Smooth muscle cell (in vitro differentiated cells): ENCODE data around the gene METTL13. TPM values are rescaled to one million over a fixed set of nuclear protein-coding genes. Genes with fewer than 3 reads are reported as not detected.

Experiments used
- DNase-seq: peaks from one replicate; lab custom pipeline; 2025; ENCODE audit not compliant: unreplicated experiment; lab: John Stamatoyannopoulos, UW
- H2AFZ ChIP-seq: fragments of 200-600 bp; sonication (generic); 2 replicates; pipeline ENCODE4 v1.6.0; 2016; ENCODE audit warnings: antibody characterized with exemption, low read depth, mild to moderate bottlenecking
- H3F3A ChIP-seq: fragments of 200-600 bp; sonication (generic); 2 replicates; pipeline ENCODE4 v1.6.0; 2017; ENCODE audit warnings: antibody characterized with exemption, low read depth
- H3K27ac ChIP-seq: fragments of 200-600 bp; sonication (generic); 2 replicates; pipeline ENCODE4 v1.5.1; 2016; ENCODE audit warnings: low read depth, mild to moderate bottlenecking
- H3K27me3 ChIP-seq: fragments of 200-600 bp; sonication (generic); 2 replicates; pipeline ENCODE4 v1.6.1; 2016; ENCODE audit warnings: low read depth, mild to moderate bottlenecking
- H3K36me3 ChIP-seq: fragments of 200-600 bp; sonication (generic); 2 replicates; pipeline ENCODE4 v1.5.1; 2016; ENCODE audit warnings: low read depth
- H3K4me1 ChIP-seq: fragments of 200-600 bp; sonication (generic); 2 replicates; pipeline ENCODE4 v1.5.1; 2016; ENCODE audit warnings: low read depth
- H3K4me2 ChIP-seq: fragments of 200-600 bp; sonication (generic); 2 replicates; pipeline ENCODE4 v1.6.0; 2016; ENCODE audit warnings: mild to moderate bottlenecking
- H3K4me3 ChIP-seq: fragments of 200-600 bp; sonication (generic); 2 replicates; pipeline ENCODE4 v1.5.1; 2016; ENCODE audit warnings: mild to moderate bottlenecking
- H3K79me2 ChIP-seq: fragments of 200-600 bp; sonication (generic); 2 replicates; pipeline ENCODE4 v1.6.0; 2016; ENCODE audit warnings: low read depth, mild to moderate bottlenecking
- H3K9ac ChIP-seq: fragments of 200-600 bp; sonication (generic); 2 replicates; pipeline ENCODE4 v1.6.0; 2016; ENCODE audit warnings: low read depth
- H3K9me3 ChIP-seq: fragments of 200-600 bp; sonication (generic); replicated peaks from 2 replicates; pipeline ENCODE4 v1.5.1; 2016; ENCODE audit warnings: low read depth
- H4K20me1 ChIP-seq: fragments of 200-600 bp; sonication (generic); 2 replicates; pipeline ENCODE4 v1.6.0; 2016; ENCODE audit warnings: low read depth
- CTCF ChIP-seq: fragments of 200-600 bp; sonication (generic); IDR thresholded peaks from 2 replicates; pipeline ENCODE4 v1.5.1; 2017; ENCODE audit warnings: borderline replicate concordance, mild to moderate bottlenecking, antibody characterized with exemption; ENCODE audit not compliant: insufficient read depth, poor library complexity, severe bottlenecking
- WGBS: methylation state at CpG from one replicate; pipeline ENCODE4 v1.1.7; 2016; ENCODE audit warnings: low lambda C conversion rate; 5-methylcytosine and 5-hydroxymethylcytosine counted together
- polyA plus RNA-seq: library from polyadenylated mRNA; unstranded; fragments of >200 nt; fragmentation: Nextera tagmentation; extraction: Ambion mirVana; gene quantifications from 2 replicates; pipeline ENCODE4 v1.2.1, GENCODE V29; 2016
- total RNA-seq: library from RNA; depleted of rRNA; stranded (reverse); fragments of >200 nt; gene quantifications from 2 replicates; pipeline ENCODE4 v1.2.3, GENCODE V29; 2014

Gene METTL13
- total and polyA plus RNA-seq, 2 experiments from 2014 or later, result 17.5 to 19.2 TPM

- no peak for TF ChIP-seq CTCF
Observed at GRCh38 chr1:171742577-171742922, 38.9 kb upstream of the METTL13 start.

GRCh38 chr1:171743081-171743870 lies 38.2 kb upstream of the METTL13 start:
- H4K20me1 ChIP-seq, result no peaks in the 10 kb centered on the region
- peak overlapping the region; percentile 95 for H3K9ac ChIP-seq
- H3K79me2 ChIP-seq, result peaks cover 20% of the 10 kb centered on the region
- H3K36me3 ChIP-seq, result no peaks in the 10 kb centered on the region
- peak overlapping the region; percentile 95 for H3K4me2 ChIP-seq
- peak overlapping the region; percentile 90 for H3K4me3 ChIP-seq
- H3K27ac ChIP-seq, result peak overlapping the region; percentile 97
- no peak for DNase-seq
- WGBS, result 20% methylated on average over 8 of the region's 8 CpGs
- no peak for TF ChIP-seq CTCF
- H3K27me3 ChIP-seq, result no peaks in the 10 kb centered on the region
- peaks cover 11% of the 10 kb centered on the region for H3K4me1 ChIP-seq
- peak overlapping the region; percentile 23 for H2AFZ ChIP-seq
- H3F3A ChIP-seq, result peaks cover 4% of the 10 kb centered on the region
- H3K9me3 ChIP-seq, result no peaks in the 10 kb centered on the region

More at GRCh38 chr1:171742577-171742922, 38.9 kb upstream of the METTL13 start:
- peak overlapping the region; percentile 97 for H3K27ac ChIP-seq
- H3K4me1 ChIP-seq, result peaks cover 11% of the 10 kb centered on the region
- H2AFZ ChIP-seq, result peak overlapping the region; percentile 99
- H4K20me1 ChIP-seq, result no peaks in the 10 kb centered on the region
- H3K9ac ChIP-seq, result peak overlapping the region; percentile 95
- H3K36me3 ChIP-seq, result peaks cover 2% of the 10 kb centered on the region
- H3K4me3 ChIP-seq, result peak overlapping the region; percentile 90
- H3K79me2 ChIP-seq, result peaks cover 21% of the 10 kb centered on the region
- peaks cover 4% of the 10 kb centered on the region for H3F3A ChIP-seq
- under 1% methylated on average over 14 of the region's 14 CpGs for WGBS
- DNase-seq, result no peak
- peak overlapping the region; percentile 95 for H3K4me2 ChIP-seq
- H3K27me3 ChIP-seq, result no peaks in the 10 kb centered on the region
- no peaks in the 10 kb centered on the region for H3K9me3 ChIP-seq

GRCh38 chr1:171744986-171745385 lies 36.5 kb upstream of the METTL13 start:
- over 99% methylated on average over 8 of the region's 8 CpGs for WGBS
- DNase-seq, result no peak
- H3K4me3 ChIP-seq, result no peak overlapping the region
- no peaks in the 10 kb centered on the region for H4K20me1 ChIP-seq
- no peaks in the 10 kb centered on the region for H3K27me3 ChIP-seq
- H3K79me2 ChIP-seq, result peaks cover 16% of the 10 kb centered on the region
- no peak for TF ChIP-seq CTCF
- peaks cover 11% of the 10 kb centered on the region for H3K4me1 ChIP-seq
- no peak overlapping the region for H3K9ac ChIP-seq
- H3F3A ChIP-seq, result peaks cover 4% of the 10 kb centered on the region
- H2AFZ ChIP-seq, result no peak overlapping the region
- H3K36me3 ChIP-seq, result no peaks in the 10 kb centered on the region
- H3K4me2 ChIP-seq, result no peak overlapping the region
- H3K9me3 ChIP-seq, result no peaks in the 10 kb centered on the region
- no peak overlapping the region for H3K27ac ChIP-seq

GRCh38 chr1:171748651-171749050 lies 32.8 kb upstream of the METTL13 start:
- DNase-seq, result no peak
- 79% methylated on average over 3 of the region's 3 CpGs for WGBS
- no peak overlapping the region for H3K4me2 ChIP-seq

More at GRCh38 chr1:171748651-171749050, 32.8 kb upstream of the METTL13 start:
- no peaks in the 10 kb centered on the region for H3K27me3 ChIP-seq
- no peak for TF ChIP-seq CTCF
- H3K27ac ChIP-seq, result no peak overlapping the region
- H3K79me2 ChIP-seq, result no peaks in the 10 kb centered on the region
- H3K36me3 ChIP-seq, result no peaks in the 10 kb centered on the region
- no peak overlapping the region for H3K9ac ChIP-seq
- H4K20me1 ChIP-seq, result no peaks in the 10 kb centered on the region
- H3K9me3 ChIP-seq, result no peaks in the 10 kb centered on the region
- no peaks in the 10 kb centered on the region for H3K4me1 ChIP-seq
- peaks cover 4% of the 10 kb centered on the region for H3F3A ChIP-seq
- no peak overlapping the region for H2AFZ ChIP-seq
- H3K4me3 ChIP-seq, result no peak overlapping the region
